ENCODE measurements around the gene ESF1.

Gene ESF1

GRCh38 chr20:13672690-13673089, 112.0 kb downstream of the ESF1 start:
- DNase-seq: no peak

GRCh38 chr20:13671916-13672378, 112.8 kb downstream of the ESF1 start:
- DNase-seq: no peak

GRCh38 chr20:13671512-13671911, 113.2 kb downstream of the ESF1 start:
- no peak for DNase-seq

- no peak for DNase-seq
These were observed 114.6 kb downstream of the ESF1 start for GRCh38 chr20:13670160-13670559.

GRCh38 chr20:13665709-13666395, 118.9 kb downstream of the ESF1 start:
- DNase-seq: no peak

Data from effector CD8-positive, alpha-beta T cell (primary cell).